WTC11 (cell line): ENCODE results near the gene CYYR1. TPM values are rescaled to one million over a fixed set of nuclear protein-coding genes. Genes with fewer than 3 reads are reported as not detected.

Experiments
- ATAC-seq: fragments of 200-7000 bp; cut with Tn5 transposase; 2 replicates; pipeline ENCODE4 v1.10.0; 2021; ENCODE audit warnings: mild to moderate bottlenecking, moderate library complexity
- CTCF ChIA-PET: fragments of 300-600 bp; sonication (Branson Sonifier 250); formaldehyde crosslinking; loops from one replicate; lab custom pipeline; 2021; ENCODE audit warnings: antibody characterized with exemption; lab: Charles Lee
- POLR2A ChIA-PET: fragments of 350-600 bp; sonication (Branson Sonifier 250); formaldehyde crosslinking; loops from one replicate; lab custom pipeline; 2021; ENCODE audit warnings: antibody characterized with exemption; lab: Charles Lee
- DNase-seq: peaks from one replicate; pipeline ENCODE4 v3.0.0; 2021; ENCODE audit warnings: low spot score
- H3K27ac Mint-ChIP-seq: 2 replicates; pipeline ENCODE4 v1.8.0; 2021; ENCODE audit warnings: mixed read lengths
- H3K27me3 Mint-ChIP-seq: 2 replicates; pipeline ENCODE4 v1.8.0; 2021; ENCODE audit warnings: low read depth, mild to moderate bottlenecking, moderate library complexity, mixed read lengths
- H3K36me3 Mint-ChIP-seq: 2 replicates; pipeline ENCODE4 v1.8.0; 2021; ENCODE audit warnings: mixed read lengths
- H3K4me1 Mint-ChIP-seq: 2 replicates; pipeline ENCODE4 v1.8.0; 2022; ENCODE audit warnings: mixed read lengths
- H3K4me3 Mint-ChIP-seq: 2 replicates; pipeline ENCODE4 v1.8.0; 2021; ENCODE audit warnings: mild to moderate bottlenecking, moderate library complexity, mixed read lengths
- H3K9me3 Mint-ChIP-seq: 2 replicates; pipeline ENCODE4 v1.8.0; 2021; ENCODE audit warnings: mixed read lengths
- EMX1 ChIP-seq: fragments of 250-450 bp; sonication (Bioruptor Pico); IDR thresholded peaks from 2 replicates; pipeline ENCODE4 v1.8.0; 2021; ENCODE audit warnings: mild to moderate bottlenecking
- GABPB1 ChIP-seq: sonication (generic); formaldehyde crosslinking; IDR thresholded peaks from 2 replicates; pipeline ENCODE4 v1.8.1; 2023; ENCODE audit warnings: mild to moderate bottlenecking, missing genetic modification reagents
- GRHL2 ChIP-seq: fragments of 250-450 bp; sonication (Bioruptor Pico); IDR thresholded peaks from 2 replicates; pipeline ENCODE4 v1.8.0; 2022; ENCODE audit warnings: mild to moderate bottlenecking, moderate library complexity; ENCODE audit not compliant: insufficient replicate concordance, severe bottlenecking
- JUN ChIP-seq: sonication (generic); formaldehyde crosslinking; IDR thresholded peaks from 2 replicates; pipeline ENCODE4 v1.8.0; 2023; ENCODE audit warnings: mild to moderate bottlenecking, missing genetic modification reagents
- MYBL2 ChIP-seq: sonication (generic); formaldehyde crosslinking; IDR thresholded peaks from 2 replicates; pipeline ENCODE4 v1.8.1; 2023; ENCODE audit warnings: mild to moderate bottlenecking, moderate library complexity, missing genetic modification reagents
- NFATC4 ChIP-seq: fragments of 250-450 bp; sonication (Bioruptor Pico); IDR thresholded peaks from 2 replicates; pipeline ENCODE4 v1.9.0; 2021; ENCODE audit warnings: mild to moderate bottlenecking
- ZNF121 ChIP-seq: sonication (generic); formaldehyde crosslinking; IDR thresholded peaks from 2 replicates; pipeline ENCODE4 v1.8.0; 2023; ENCODE audit warnings: missing genetic modification reagents
- ZNF232 ChIP-seq: sonication (generic); formaldehyde crosslinking; IDR thresholded peaks from 2 replicates; pipeline ENCODE4 v1.8.0; 2022; ENCODE audit warnings: mild to moderate bottlenecking, missing genetic modification reagents
- ZNF317 ChIP-seq: sonication (generic); formaldehyde crosslinking; IDR thresholded peaks from 2 replicates; pipeline ENCODE4 v1.8.1; 2023; ENCODE audit warnings: low read depth, mild to moderate bottlenecking, moderate library complexity, missing genetic modification reagents, borderline replicate concordance
- total RNA-seq: library from RNA; stranded (reverse); gene quantifications from 3 replicates; pipeline ENCODE4 v1.2.3, GENCODE V29; 2021
- TF ChIP-seq, protein P1 (sequence below): sonication (generic); formaldehyde crosslinking; IDR thresholded peaks from 2 replicates; pipeline ENCODE4 v1.8.1; 2022; ENCODE audit warnings: low read depth, missing genetic modification reagents, borderline replicate concordance
- TF ChIP-seq, protein P2 (sequence below): sonication (generic); formaldehyde crosslinking; conservative IDR thresholded peaks from 2 replicates; pipeline ENCODE4 v1.8.1; 2023; ENCODE audit warnings: mild to moderate bottlenecking, low read depth, missing genetic modification reagents, moderate library complexity
- TF ChIP-seq, protein P3 (sequence below): sonication (generic); formaldehyde crosslinking; IDR thresholded peaks from 2 replicates; pipeline ENCODE4 v1.8.1; 2023; ENCODE audit warnings: mild to moderate bottlenecking, moderate library complexity, missing genetic modification reagents
- TF ChIP-seq, protein P4 (sequence below): sonication (generic); formaldehyde crosslinking; IDR thresholded peaks from 2 replicates; pipeline ENCODE4 v1.8.0; 2022; ENCODE audit warnings: mild to moderate bottlenecking, missing genetic modification reagents
- TF ChIP-seq, protein P5 (sequence below): sonication (generic); formaldehyde crosslinking; IDR thresholded peaks from 2 replicates; pipeline ENCODE4 v1.8.0; 2022; ENCODE audit warnings: mild to moderate bottlenecking, missing genetic modification reagents
- TF ChIP-seq, protein P6 (sequence below): fragments of 250-450 bp; sonication (Bioruptor Pico); IDR thresholded peaks from 2 replicates; pipeline ENCODE4 v1.9.0; 2021; ENCODE audit warnings: moderate library complexity, mild to moderate bottlenecking, inconsistent platforms, borderline replicate concordance
- TF ChIP-seq, protein P7 (sequence below): fragments of 250-450 bp; sonication (Bioruptor Pico); IDR thresholded peaks from 2 replicates; pipeline ENCODE4 v1.9.0; 2021; ENCODE audit warnings: mild to moderate bottlenecking
- TF ChIP-seq, protein P8 (sequence below): fragments of 200-600 bp; IDR thresholded peaks from 2 replicates; pipeline ENCODE4 v1.8.0; 2022; ENCODE audit warnings: antibody characterized with exemption

Gene CYYR1
- total RNA-seq, 1 experiment from 2014 or later = 29.3 TPM

DNA sequence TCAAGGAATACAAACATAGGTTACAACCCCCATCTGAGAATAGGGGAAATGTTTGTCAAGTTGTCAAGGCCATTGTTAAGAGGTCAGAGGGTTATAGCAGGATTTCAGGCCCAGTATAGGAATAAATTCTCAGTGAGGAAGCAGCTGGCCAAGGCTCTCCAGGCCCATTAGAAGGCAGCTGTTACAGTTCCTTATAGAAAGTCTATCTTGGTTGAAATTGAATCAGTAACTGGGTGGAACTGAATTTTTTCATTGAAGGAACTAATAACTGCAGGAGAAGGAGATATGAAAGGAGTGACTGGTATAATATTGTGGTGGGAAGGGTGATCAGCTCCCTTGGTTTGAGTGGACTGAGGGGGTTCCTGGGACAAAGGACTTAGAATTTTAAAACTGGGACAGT lies 134.1 kb downstream of the CYYR1 start (continued):
- TF ChIP-seq, protein P1, sequence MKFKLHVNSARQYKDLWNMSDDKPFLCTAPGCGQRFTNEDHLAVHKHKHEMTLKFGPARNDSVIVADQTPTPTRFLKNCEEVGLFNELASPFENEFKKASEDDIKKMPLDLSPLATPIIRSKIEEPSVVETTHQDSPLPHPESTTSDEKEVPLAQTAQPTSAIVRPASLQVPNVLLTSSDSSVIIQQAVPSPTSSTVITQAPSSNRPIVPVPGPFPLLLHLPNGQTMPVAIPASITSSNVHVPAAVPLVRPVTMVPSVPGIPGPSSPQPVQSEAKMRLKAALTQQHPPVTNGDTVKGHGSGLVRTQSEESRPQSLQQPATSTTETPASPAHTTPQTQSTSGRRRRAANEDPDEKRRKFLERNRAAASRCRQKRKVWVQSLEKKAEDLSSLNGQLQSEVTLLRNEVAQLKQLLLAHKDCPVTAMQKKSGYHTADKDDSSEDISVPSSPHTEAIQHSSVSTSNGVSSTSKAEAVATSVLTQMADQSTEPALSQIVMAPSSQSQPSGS = no peak

DNA sequence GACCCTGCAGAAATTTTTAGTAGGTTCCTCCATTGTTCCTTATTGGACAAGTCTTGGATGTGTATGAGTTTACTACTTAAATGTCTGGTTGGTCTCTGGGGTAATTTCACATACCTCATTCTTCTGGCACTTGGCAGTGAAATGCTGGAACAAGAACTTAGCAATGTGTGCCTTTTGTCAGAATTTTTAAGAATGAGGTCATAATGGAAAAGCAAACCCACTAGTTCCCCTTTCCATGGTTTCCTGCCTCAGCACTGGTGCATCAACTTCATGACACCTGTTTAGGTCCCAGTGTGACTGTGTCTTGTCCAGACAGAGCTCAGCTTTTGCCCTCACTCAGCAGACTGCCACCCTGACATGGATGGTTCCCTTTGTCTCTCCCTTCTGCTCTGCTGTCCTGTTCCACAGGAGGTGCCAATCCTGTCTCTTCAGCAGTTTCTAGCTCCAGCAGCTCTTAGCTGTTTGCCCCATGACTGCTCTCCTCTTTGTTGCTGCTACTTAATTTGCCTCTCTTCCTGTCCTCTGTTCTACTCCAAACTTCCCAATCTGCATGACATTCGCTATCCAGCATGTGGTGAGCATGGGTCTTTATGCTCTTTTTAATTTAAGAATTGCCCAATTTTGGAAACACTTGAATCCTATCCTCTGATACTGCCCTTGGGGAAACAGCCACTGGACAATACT lies 135.6 kb downstream of the CYYR1 start:
- peaks cover 15% of the 10 kb centered on the region for H3K36me3 Mint-ChIP-seq
- 0 out of 2 replicates have a peak overlapping the region, but pooled peaks have one; percentile 5 for H3K27ac Mint-ChIP-seq
- H3K9me3 Mint-ChIP-seq = peaks cover 32% of the 10 kb centered on the region
- ATAC-seq (peak; percentile 96), DNase-seq (no peak)
- no peaks in the 10 kb centered on the region; the same call in 1 of the 2 replicates for H3K27me3 Mint-ChIP-seq
- H3K4me3 Mint-ChIP-seq = no peak overlapping the region
- H3K4me1 Mint-ChIP-seq = peaks cover 14% of the 10 kb centered on the region
- TF ChIP-seq ZNF121 (CRISPR knock-in tag) (no peak), MYBL2 (CRISPR knock-in tag) (no peak), JUN (CRISPR knock-in tag) (no peak), NFATC4 (CRISPR knock-in tag) (no peak), GABPB1 (no peak), ZNF232 (CRISPR knock-in tag) (no peak), ZNF317 (no peak), EMX1 (no peak), GRHL2 (CRISPR knock-in tag) (no peak)
- TF ChIP-seq, protein P2, sequence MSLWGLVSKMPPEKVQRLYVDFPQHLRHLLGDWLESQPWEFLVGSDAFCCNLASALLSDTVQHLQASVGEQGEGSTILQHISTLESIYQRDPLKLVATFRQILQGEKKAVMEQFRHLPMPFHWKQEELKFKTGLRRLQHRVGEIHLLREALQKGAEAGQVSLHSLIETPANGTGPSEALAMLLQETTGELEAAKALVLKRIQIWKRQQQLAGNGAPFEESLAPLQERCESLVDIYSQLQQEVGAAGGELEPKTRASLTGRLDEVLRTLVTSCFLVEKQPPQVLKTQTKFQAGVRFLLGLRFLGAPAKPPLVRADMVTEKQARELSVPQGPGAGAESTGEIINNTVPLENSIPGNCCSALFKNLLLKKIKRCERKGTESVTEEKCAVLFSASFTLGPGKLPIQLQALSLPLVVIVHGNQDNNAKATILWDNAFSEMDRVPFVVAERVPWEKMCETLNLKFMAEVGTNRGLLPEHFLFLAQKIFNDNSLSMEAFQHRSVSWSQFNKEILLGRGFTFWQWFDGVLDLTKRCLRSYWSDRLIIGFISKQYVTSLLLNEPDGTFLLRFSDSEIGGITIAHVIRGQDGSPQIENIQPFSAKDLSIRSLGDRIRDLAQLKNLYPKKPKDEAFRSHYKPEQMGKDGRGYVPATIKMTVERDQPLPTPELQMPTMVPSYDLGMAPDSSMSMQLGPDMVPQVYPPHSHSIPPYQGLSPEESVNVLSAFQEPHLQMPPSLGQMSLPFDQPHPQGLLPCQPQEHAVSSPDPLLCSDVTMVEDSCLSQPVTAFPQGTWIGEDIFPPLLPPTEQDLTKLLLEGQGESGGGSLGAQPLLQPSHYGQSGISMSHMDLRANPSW = no peak
- TF ChIP-seq, protein P3, sequence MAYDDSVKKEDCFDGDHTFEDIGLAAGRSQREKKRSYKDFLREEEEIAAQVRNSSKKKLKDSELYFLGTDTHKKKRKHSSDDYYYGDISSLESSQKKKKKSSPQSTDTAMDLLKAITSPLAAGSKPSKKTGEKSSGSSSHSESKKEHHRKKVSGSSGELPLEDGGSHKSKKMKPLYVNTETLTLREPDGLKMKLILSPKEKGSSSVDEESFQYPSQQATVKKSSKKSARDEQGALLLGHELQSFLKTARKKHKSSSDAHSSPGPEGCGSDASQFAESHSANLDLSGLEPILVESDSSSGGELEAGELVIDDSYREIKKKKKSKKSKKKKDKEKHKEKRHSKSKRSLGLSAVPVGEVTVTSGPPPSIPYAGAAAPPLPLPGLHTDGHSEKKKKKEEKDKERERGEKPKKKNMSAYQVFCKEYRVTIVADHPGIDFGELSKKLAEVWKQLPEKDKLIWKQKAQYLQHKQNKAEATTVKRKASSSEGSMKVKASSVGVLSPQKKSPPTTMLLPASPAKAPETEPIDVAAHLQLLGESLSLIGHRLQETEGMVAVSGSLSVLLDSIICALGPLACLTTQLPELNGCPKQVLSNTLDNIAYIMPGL (CRISPR knock-in tag) = no peak
- TF ChIP-seq, protein P4, sequence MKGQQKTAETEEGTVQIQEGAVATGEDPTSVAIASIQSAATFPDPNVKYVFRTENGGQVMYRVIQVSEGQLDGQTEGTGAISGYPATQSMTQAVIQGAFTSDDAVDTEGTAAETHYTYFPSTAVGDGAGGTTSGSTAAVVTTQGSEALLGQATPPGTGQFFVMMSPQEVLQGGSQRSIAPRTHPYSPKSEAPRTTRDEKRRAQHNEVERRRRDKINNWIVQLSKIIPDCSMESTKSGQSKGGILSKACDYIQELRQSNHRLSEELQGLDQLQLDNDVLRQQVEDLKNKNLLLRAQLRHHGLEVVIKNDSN (CRISPR knock-in tag) = no peak
- TF ChIP-seq, protein P5, sequence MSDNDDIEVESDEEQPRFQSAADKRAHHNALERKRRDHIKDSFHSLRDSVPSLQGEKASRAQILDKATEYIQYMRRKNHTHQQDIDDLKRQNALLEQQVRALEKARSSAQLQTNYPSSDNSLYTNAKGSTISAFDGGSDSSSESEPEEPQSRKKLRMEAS (CRISPR knock-in tag) = no peak
- TF ChIP-seq, protein P6, sequence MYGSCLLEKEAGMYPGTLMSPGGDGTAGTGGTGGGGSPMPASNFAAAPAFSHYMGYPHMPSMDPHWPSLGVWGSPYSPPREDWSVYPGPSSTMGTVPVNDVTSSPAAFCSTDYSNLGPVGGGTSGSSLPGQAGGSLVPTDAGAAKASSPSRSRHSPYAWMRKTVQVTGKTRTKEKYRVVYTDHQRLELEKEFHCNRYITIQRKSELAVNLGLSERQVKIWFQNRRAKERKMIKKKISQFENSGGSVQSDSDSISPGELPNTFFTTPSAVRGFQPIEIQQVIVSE (CRISPR knock-in tag) = no peak
- TF ChIP-seq, protein P7, sequence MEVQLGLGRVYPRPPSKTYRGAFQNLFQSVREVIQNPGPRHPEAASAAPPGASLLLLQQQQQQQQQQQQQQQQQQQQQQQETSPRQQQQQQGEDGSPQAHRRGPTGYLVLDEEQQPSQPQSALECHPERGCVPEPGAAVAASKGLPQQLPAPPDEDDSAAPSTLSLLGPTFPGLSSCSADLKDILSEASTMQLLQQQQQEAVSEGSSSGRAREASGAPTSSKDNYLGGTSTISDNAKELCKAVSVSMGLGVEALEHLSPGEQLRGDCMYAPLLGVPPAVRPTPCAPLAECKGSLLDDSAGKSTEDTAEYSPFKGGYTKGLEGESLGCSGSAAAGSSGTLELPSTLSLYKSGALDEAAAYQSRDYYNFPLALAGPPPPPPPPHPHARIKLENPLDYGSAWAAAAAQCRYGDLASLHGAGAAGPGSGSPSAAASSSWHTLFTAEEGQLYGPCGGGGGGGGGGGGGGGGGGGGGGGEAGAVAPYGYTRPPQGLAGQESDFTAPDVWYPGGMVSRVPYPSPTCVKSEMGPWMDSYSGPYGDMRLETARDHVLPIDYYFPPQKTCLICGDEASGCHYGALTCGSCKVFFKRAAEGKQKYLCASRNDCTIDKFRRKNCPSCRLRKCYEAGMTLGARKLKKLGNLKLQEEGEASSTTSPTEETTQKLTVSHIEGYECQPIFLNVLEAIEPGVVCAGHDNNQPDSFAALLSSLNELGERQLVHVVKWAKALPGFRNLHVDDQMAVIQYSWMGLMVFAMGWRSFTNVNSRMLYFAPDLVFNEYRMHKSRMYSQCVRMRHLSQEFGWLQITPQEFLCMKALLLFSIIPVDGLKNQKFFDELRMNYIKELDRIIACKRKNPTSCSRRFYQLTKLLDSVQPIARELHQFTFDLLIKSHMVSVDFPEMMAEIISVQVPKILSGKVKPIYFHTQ (CRISPR knock-in tag) = no peak
- TF ChIP-seq, protein P8, sequence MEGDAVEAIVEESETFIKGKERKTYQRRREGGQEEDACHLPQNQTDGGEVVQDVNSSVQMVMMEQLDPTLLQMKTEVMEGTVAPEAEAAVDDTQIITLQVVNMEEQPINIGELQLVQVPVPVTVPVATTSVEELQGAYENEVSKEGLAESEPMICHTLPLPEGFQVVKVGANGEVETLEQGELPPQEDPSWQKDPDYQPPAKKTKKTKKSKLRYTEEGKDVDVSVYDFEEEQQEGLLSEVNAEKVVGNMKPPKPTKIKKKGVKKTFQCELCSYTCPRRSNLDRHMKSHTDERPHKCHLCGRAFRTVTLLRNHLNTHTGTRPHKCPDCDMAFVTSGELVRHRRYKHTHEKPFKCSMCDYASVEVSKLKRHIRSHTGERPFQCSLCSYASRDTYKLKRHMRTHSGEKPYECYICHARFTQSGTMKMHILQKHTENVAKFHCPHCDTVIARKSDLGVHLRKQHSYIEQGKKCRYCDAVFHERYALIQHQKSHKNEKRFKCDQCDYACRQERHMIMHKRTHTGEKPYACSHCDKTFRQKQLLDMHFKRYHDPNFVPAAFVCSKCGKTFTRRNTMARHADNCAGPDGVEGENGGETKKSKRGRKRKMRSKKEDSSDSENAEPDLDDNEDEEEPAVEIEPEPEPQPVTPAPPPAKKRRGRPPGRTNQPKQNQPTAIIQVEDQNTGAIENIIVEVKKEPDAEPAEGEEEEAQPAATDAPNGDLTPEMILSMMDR = no peak
- ChIA-PET CTCF (no interaction called here), POLR2A (no interaction called here)
